SU-DHL-6 (cell line): Measurements from ENCODE around the gene SLC6A11.

ENCODE experiments used
- EZH2phosphoT487 ChIP-seq: fragments of 200-600 bp; sonication (generic), shearing (Covaris generic); conservative IDR thresholded peaks from 2 replicates; pipeline ENCODE4 v1.6.1; 2018; ENCODE audit warnings: mild to moderate bottlenecking, antibody characterized with exemption, low read length, moderate library complexity, mixed read lengths
- TF ChIP-seq, protein P1 (sequence below): fragments of 200-600 bp; sonication (generic); IDR thresholded peaks from one replicate; pipeline ENCODE4 v1.5.1; 2017; ENCODE audit warnings: antibody characterized with exemption, mild to moderate bottlenecking, low read length, moderate library complexity; ENCODE audit not compliant: insufficient read depth, poor library complexity, severe bottlenecking

DNA sequence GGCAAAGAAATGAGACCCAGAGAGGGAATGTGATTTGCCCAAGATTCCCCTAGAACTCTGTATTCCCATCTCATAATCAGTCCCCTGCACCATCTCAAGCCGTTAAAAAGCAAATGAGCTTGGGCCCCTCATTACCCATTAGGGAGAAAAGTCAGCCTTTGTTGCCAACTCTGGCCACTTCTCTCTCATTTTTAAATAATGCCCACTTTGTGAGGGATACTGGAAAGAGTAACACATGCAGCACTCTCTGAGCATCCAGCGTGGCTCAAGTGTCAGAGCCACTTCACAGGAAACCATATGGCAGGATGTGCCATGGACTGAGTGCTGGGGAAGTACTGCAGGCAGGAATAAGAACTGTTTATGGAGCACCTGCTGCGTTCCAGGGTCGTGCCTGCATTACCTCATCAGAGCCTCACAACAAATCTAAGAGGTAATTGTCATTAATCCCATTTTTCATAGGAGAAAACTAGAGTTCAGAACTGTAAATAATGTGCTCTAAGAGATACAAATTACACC is 126.7 kb downstream of the SLC6A11 start:
- TF ChIP-seq, protein P1, sequence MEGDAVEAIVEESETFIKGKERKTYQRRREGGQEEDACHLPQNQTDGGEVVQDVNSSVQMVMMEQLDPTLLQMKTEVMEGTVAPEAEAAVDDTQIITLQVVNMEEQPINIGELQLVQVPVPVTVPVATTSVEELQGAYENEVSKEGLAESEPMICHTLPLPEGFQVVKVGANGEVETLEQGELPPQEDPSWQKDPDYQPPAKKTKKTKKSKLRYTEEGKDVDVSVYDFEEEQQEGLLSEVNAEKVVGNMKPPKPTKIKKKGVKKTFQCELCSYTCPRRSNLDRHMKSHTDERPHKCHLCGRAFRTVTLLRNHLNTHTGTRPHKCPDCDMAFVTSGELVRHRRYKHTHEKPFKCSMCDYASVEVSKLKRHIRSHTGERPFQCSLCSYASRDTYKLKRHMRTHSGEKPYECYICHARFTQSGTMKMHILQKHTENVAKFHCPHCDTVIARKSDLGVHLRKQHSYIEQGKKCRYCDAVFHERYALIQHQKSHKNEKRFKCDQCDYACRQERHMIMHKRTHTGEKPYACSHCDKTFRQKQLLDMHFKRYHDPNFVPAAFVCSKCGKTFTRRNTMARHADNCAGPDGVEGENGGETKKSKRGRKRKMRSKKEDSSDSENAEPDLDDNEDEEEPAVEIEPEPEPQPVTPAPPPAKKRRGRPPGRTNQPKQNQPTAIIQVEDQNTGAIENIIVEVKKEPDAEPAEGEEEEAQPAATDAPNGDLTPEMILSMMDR = no peak
- TF ChIP-seq EZH2phosphoT487 = no peak
